Ishikawa (cell line): ENCODE measurements around the gene POU4F3.

Source experiments
- CEBPB ChIP-seq: IDR thresholded peaks from 2 replicates; pipeline ENCODE4 v1.6.1; 2012
- CREB1 ChIP-seq: IDR thresholded peaks from 2 replicates; pipeline ENCODE4 v1.6.1; 2012; ENCODE audit warnings: low read depth
- EGR1 ChIP-seq: IDR thresholded peaks from 2 replicates; pipeline ENCODE4 v1.6.1; 2012
- EP300 ChIP-seq: IDR thresholded peaks from 2 replicates; pipeline ENCODE4 v1.6.1; 2012; ENCODE audit warnings: borderline replicate concordance
- FOXM1 ChIP-seq: IDR thresholded peaks from 2 replicates; pipeline ENCODE4 v1.6.1; 2012; ENCODE audit warnings: low read depth, borderline replicate concordance
- NFIC ChIP-seq: IDR thresholded peaks from 2 replicates; pipeline ENCODE4 v1.6.1; 2012
- RAD21 ChIP-seq: IDR thresholded peaks from 2 replicates; pipeline ENCODE4 v1.6.1; 2012; ENCODE audit warnings: low read depth
- TAF1 ChIP-seq: IDR thresholded peaks from 2 replicates; pipeline ENCODE4 v1.6.1; 2012; ENCODE audit warnings: low read depth, mild to moderate bottlenecking
- TCF12 ChIP-seq: IDR thresholded peaks from 2 replicates; pipeline ENCODE4 v1.6.1; 2012; ENCODE audit warnings: low read depth
- TEAD4 ChIP-seq: IDR thresholded peaks from 2 replicates; pipeline ENCODE4 v1.6.1; 2012
- USF1 ChIP-seq: IDR thresholded peaks from 2 replicates; pipeline ENCODE4 v1.6.1; 2012
- YY1 ChIP-seq: IDR thresholded peaks from 2 replicates; pipeline ENCODE4 v1.6.1; 2012; ENCODE audit warnings: low read depth
- TF ChIP-seq, protein P1 (sequence below): IDR thresholded peaks from 2 replicates; pipeline ENCODE4 v1.6.1; 2012; ENCODE audit warnings: low read depth, mild to moderate bottlenecking
- TF ChIP-seq, protein P2 (sequence below): IDR thresholded peaks from 2 replicates; pipeline ENCODE4 v1.6.1; 2012

DNA sequence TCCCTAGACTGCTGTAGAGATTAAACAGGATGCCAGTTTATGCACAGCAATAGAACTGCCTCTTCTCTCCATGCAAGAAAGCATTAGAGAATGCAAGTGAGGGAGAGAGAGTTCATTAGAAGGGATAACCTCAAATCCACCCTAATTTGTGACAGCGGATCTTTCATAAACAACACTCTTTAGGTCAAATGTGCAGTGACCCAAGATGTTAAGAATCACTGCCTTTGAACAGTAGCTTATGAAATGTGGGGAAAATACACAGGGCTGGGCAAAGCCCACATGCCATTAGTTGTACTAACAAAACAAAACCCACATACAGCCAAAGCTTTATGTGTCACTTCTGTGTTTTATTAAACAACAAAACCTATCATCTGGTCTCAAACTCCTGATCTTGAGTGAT lies 36.2 kb upstream of the POU4F3 start:
- TF ChIP-seq EGR1 (no peak), TCF12 (no peak), YY1 (no peak), TAF1 (no peak), EP300 (no peak), CEBPB (no peak), USF1 (no peak), CREB1 (no peak), FOXM1 (no peak), TEAD4 (no peak), NFIC (no peak), RAD21 (no peak)
- TF ChIP-seq, protein P1, sequence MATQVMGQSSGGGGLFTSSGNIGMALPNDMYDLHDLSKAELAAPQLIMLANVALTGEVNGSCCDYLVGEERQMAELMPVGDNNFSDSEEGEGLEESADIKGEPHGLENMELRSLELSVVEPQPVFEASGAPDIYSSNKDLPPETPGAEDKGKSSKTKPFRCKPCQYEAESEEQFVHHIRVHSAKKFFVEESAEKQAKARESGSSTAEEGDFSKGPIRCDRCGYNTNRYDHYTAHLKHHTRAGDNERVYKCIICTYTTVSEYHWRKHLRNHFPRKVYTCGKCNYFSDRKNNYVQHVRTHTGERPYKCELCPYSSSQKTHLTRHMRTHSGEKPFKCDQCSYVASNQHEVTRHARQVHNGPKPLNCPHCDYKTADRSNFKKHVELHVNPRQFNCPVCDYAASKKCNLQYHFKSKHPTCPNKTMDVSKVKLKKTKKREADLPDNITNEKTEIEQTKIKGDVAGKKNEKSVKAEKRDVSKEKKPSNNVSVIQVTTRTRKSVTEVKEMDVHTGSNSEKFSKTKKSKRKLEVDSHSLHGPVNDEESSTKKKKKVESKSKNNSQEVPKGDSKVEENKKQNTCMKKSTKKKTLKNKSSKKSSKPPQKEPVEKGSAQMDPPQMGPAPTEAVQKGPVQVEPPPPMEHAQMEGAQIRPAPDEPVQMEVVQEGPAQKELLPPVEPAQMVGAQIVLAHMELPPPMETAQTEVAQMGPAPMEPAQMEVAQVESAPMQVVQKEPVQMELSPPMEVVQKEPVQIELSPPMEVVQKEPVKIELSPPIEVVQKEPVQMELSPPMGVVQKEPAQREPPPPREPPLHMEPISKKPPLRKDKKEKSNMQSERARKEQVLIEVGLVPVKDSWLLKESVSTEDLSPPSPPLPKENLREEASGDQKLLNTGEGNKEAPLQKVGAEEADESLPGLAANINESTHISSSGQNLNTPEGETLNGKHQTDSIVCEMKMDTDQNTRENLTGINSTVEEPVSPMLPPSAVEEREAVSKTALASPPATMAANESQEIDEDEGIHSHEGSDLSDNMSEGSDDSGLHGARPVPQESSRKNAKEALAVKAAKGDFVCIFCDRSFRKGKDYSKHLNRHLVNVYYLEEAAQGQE, result no peak
- TF ChIP-seq, protein P2, sequence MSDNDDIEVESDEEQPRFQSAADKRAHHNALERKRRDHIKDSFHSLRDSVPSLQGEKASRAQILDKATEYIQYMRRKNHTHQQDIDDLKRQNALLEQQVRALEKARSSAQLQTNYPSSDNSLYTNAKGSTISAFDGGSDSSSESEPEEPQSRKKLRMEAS, result no peak
